BJ (cell line): ENCODE measurements around the gene ZC3H12D. TPM values are rescaled to one million over a fixed set of nuclear protein-coding genes. Genes with fewer than 3 reads are reported as not detected.

Source experiments
- CTCF ChIA-PET: fragments of 350-600 bp; formaldehyde crosslinking; extraction: SDS; loops from one replicate; lab custom pipeline; 2021; ENCODE audit warnings: antibody characterized with exemption, inconsistent platforms; lab: Yijun Ruan, JAX
- POLR2A ChIA-PET: fragments of 300-600 bp; sonication (Branson Sonifier 250); formaldehyde crosslinking; extraction: SDS; loops from one replicate; lab custom pipeline; 2021; ENCODE audit warnings: antibody characterized with exemption; lab: Charles Lee
- DNase-seq: peaks from one replicate; pipeline ENCODE4 v3.0.0-alpha.2; 2011; ENCODE audit warnings: low read depth
- H3K27me3 ChIP-seq: 2 replicates; pipeline ENCODE4 v1.6.0; 2011; ENCODE audit warnings: low read length; ENCODE audit not compliant: control insufficient read depth, insufficient read depth
- H3K36me3 ChIP-seq: 2 replicates; pipeline ENCODE4 v1.5.1; 2011; ENCODE audit warnings: low read length; ENCODE audit not compliant: control insufficient read depth, insufficient read depth
- H3K4me3 ChIP-seq: 2 replicates; pipeline ENCODE4 v1.5.1; 2011; ENCODE audit warnings: low read depth, mild to moderate bottlenecking, control low read depth, low read length
- CTCF ChIP-seq: IDR thresholded peaks from 2 replicates; pipeline ENCODE4 v1.5.1; 2011; ENCODE audit warnings: low read depth, mild to moderate bottlenecking, control low read depth, inconsistent platforms, low read length, moderate library complexity; ENCODE audit not compliant: insufficient read depth
- polyA plus RNA-seq: library from polyadenylated mRNA; depleted of rRNA; stranded (reverse); fragments of >200 nt; gene quantifications from 2 replicates; pipeline ENCODE4 v1.2.3, GENCODE V29; 2011

The ZC3H12D gene
- polyA plus RNA-seq, 1 experiment: 0.04 TPM

DNA sequence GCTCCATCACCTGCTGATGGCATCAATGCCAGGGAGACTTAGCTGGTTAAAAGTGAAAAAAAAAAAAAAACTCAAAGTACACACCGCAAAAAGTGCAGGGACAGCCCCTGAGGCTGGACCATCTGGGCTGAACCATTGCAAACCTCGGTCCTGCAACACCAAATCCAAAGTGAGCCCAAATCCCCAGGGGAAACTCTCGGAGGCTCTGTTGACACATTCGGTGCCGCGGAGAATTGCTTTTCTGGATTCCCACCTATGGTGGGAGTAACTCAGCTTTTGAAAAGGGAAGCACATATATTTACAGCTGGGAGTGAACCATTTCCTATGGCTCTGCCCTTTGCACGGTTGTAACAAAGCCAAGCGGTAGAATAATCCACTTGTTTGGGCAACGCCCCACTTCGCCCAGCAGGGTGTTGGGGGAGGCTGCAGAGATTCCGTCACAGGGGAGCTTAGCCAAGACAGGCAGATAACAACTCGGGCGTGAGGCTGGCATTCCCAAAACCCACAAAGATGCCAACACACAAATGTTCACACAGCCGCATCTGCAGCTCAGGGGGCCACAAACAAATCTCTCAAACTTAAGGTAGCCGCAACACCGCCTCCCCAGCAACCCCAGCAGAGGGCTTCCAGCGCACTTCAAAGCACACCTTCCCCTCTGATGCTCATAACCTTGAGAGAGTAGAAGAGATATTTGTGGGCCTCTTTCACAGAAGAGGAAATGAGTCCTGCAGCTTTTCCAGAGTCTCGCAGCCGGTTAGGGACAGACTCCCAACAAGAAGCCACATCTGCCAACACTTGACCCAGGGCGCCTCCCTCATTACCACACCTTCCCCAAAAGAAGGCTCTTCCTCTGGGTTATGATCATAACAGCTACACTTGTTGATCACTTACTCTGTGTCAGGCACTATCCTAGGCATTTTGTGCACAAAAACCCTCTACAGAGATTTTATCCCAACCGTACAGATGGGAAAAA, 11.4 kb downstream of the ZC3H12D start:
- ChIA-PET CTCF (interaction anchor here (1.2 kb wide), 1 partner anchor 10 kb away, joined by 3 read pairs; no protein-coding TSS in a partner anchor), POLR2A (no interaction called here)
- TF ChIP-seq CTCF: no peak
- Histone ChIP-seq H3K4me3 (no peak overlapping the region), H3K27me3 (no peaks in the 10 kb centered on the region; the same call in none of the 2 replicates), H3K36me3 (no peaks in the 10 kb centered on the region)
- DNase-seq: no peak

- CTCF ChIA-PET: no interaction called here
- POLR2A ChIA-PET: no interaction called here
- TF ChIP-seq CTCF: no peak
Measured at GRCh38 chr6:149472241-149472640, 12.6 kb downstream of the ZC3H12D start.

DNA sequence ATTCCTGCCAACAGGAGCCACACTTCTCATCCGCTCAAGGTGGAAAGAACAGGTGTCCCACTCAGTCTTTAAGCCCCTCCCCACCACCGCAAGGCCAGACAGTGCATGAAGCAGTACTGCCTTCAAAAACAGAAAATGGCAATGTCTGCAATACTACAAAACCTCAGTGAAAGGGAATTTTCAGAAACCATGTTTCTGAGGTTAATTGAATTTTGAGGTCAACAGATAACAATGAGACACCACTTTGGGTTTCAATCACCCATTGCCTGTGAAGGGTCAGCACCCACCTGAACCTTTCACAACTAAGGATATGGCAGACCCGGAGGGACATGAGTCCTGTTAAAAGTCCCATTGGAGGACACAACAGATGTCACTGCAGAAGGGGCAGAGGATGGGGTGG, 13.0 kb downstream of the ZC3H12D start:
- ChIA-PET CTCF (no interaction called here), POLR2A (no interaction called here)
- peaks cover 3% of the 10 kb centered on the region for H3K27me3 ChIP-seq
- TF ChIP-seq CTCF: no peak
- no peak overlapping the region for H3K4me3 ChIP-seq
- DNase-seq: no peak
- no peaks in the 10 kb centered on the region for H3K36me3 ChIP-seq

More at GRCh38 chr6:149472241-149472640, 12.6 kb downstream of the ZC3H12D start:
- no peaks in the 10 kb centered on the region for H3K36me3 ChIP-seq
- H3K4me3 ChIP-seq: no peak overlapping the region
- H3K27me3 ChIP-seq: peaks cover 1% of the 10 kb centered on the region
- no peak for DNase-seq

- Histone ChIP-seq H3K4me3 (no peak overlapping the region), H3K36me3 (no peaks in the 10 kb centered on the region), H3K27me3 (peaks cover 3% of the 10 kb centered on the region)
- DNase-seq: no peak
- ChIA-PET POLR2A (no interaction called here), CTCF (no interaction called here)
- no peak for TF ChIP-seq CTCF
Measured at GRCh38 chr6:149470948-149471347, 13.9 kb downstream of the ZC3H12D start.

- Histone ChIP-seq H3K36me3 (no peaks in the 10 kb centered on the region), H3K4me3 (no peak overlapping the region), H3K27me3 (peaks cover 3% of the 10 kb centered on the region)
- DNase-seq: no peak
- POLR2A ChIA-PET: no interaction called here
- CTCF ChIA-PET: no interaction called here
- TF ChIP-seq CTCF: no peak
Measured at GRCh38 chr6:149468179-149468578, 16.6 kb downstream of the ZC3H12D start.
